Measurements from ENCODE around the gene CDCP2. TPM values are rescaled to one million over a fixed set of nuclear protein-coding genes. Genes with fewer than 3 reads are reported as not detected.

The CDCP2 gene
- total RNA-seq, 6 experiments from 2014 or later: not detected

DNA sequence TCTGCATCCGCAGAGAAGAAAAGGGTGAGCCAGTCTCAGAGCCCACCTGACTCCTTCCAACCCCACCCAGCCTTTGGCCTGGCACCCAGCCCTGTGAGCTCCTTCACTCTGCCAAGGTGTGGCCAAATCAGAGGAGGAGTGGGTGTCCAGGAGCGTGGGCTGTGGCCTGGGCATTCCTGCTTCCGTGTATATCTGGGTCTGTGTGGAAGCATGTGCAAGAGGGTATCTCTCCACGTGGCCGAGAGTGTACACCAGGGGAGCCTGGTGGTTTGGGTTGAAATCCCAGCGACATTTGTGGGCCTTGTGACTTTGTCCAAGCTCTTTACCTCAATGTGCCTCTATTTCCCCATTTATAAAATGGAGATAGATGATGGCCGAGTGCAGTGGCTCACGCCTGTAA is 29.8 kb downstream of the CDCP2 start:
- H3K27ac Mint-ChIP-seq: no peak overlapping the region
- H3K4me3 Mint-ChIP-seq: no peak overlapping the region

DNA sequence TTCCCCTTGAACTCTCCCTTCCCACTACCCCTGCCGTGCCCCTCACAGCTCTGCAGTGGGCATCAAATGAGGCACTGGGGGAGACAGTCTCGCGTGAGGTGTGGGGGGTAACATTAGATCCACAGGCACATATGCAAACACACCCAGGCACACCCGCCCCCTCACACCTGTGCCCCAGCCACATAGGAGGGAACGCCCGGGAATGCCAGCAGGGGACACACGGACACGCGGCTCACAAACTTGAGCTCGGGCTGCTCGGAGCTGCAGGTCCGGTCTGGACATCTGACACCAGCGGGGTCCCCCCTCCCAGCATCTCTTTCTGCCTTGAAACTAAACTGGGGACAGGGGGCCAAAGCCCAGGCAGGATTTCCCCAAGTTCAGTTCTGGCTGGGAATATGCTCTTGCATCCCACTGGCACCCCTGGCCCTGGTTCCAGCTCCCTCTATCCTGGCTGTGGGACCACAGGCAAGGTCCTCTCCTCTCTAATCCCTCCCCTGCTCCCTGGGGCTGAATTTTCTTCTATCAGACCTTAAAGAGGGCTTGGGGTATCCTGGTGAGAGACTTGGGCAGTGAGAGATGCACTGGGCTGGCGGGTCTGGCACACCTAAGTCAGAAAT is 30.6 kb downstream of the CDCP2 start:
- TF ChIP-seq, protein P1, sequence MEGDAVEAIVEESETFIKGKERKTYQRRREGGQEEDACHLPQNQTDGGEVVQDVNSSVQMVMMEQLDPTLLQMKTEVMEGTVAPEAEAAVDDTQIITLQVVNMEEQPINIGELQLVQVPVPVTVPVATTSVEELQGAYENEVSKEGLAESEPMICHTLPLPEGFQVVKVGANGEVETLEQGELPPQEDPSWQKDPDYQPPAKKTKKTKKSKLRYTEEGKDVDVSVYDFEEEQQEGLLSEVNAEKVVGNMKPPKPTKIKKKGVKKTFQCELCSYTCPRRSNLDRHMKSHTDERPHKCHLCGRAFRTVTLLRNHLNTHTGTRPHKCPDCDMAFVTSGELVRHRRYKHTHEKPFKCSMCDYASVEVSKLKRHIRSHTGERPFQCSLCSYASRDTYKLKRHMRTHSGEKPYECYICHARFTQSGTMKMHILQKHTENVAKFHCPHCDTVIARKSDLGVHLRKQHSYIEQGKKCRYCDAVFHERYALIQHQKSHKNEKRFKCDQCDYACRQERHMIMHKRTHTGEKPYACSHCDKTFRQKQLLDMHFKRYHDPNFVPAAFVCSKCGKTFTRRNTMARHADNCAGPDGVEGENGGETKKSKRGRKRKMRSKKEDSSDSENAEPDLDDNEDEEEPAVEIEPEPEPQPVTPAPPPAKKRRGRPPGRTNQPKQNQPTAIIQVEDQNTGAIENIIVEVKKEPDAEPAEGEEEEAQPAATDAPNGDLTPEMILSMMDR (IDR thresholded peaks at IDR 0.05): no peak
- Mint-ChIP-seq H3K27ac (peak overlapping the region; percentile 87; the same call in 1 of the 2 replicates), H3K27me3 (ENCODE audit: insufficient read depth) (peaks cover 3% of the 10 kb centered on the region; the same call in 1 of the 2 replicates), H3K9me3 (no peaks in the 10 kb centered on the region), H3K4me3 (0 out of 2 replicates have a peak overlapping the region, but pooled peaks have one; percentile 20), H3K36me3 (ENCODE audit: low read depth) (no peaks in the 10 kb centered on the region), H3K4me1 (ENCODE audit: low read depth) (no peaks in the 10 kb centered on the region; the same call in 1 of the 2 replicates)
- DNase-seq: no peak

More for the DNA sequence above, 29.8 kb downstream of the CDCP2 start:
- H3K9me3 Mint-ChIP-seq: no peaks in the 10 kb centered on the region
- peaks cover 3% of the 10 kb centered on the region; the same call in 1 of the 2 replicates for H3K27me3 Mint-ChIP-seq (ENCODE audit: insufficient read depth)
- no peaks in the 10 kb centered on the region; the same call in 1 of the 2 replicates for H3K4me1 Mint-ChIP-seq (ENCODE audit: low read depth)
- DNase-seq: no peak
- H3K36me3 Mint-ChIP-seq (ENCODE audit: low read depth): no peaks in the 10 kb centered on the region
- TF ChIP-seq, protein P1 (IDR thresholded peaks at IDR 0.05): no peak

DNA sequence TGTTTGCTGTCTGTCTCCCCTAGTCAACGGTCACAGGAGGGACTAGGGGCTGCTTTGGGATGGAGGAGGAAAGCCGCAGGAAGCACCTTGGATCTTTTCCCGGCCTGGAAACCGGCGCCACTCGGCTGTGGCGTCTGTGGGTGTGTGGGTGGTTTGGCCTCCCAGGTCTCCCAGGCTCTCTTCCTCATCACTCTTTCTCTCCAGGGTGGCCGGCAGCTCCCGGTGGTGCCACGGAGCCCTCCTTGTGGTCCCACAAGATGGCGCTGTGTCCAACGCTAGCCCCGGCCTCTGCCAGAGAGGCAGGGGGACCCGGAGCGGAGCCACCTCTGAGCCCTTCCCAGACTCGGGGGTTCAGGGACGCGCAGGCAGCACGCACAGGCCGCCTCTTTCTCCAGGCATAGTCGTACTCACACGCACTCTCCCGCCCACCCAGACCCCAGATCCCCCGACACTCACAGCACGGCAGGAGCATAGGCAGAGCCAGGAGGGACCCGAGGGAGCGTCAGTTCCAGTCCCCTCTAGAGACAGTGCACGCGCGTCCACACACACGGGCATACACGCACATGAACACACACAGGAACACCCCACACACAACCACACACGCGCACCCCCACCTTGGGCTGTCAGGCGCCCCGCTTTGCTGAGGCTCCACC is 31.2 kb downstream of the CDCP2 start:
- H3K36me3 Mint-ChIP-seq (ENCODE audit: low read depth): no peaks in the 10 kb centered on the region
- H3K9me3 Mint-ChIP-seq: no peaks in the 10 kb centered on the region
- peak overlapping the region; percentile 78; the same call in 1 of the 2 replicates for H3K4me3 Mint-ChIP-seq
- TF ChIP-seq, protein P1 (IDR thresholded peaks at IDR 0.05): peak; percentile 89
- peaks cover 3% of the 10 kb centered on the region; the same call in 1 of the 2 replicates for H3K27me3 Mint-ChIP-seq (ENCODE audit: insufficient read depth)
- H3K27ac Mint-ChIP-seq: peak overlapping the region; percentile 87
- no peaks in the 10 kb centered on the region; the same call in 1 of the 2 replicates for H3K4me1 Mint-ChIP-seq (ENCODE audit: low read depth)
- DNase-seq: peak; percentile 65

DNA sequence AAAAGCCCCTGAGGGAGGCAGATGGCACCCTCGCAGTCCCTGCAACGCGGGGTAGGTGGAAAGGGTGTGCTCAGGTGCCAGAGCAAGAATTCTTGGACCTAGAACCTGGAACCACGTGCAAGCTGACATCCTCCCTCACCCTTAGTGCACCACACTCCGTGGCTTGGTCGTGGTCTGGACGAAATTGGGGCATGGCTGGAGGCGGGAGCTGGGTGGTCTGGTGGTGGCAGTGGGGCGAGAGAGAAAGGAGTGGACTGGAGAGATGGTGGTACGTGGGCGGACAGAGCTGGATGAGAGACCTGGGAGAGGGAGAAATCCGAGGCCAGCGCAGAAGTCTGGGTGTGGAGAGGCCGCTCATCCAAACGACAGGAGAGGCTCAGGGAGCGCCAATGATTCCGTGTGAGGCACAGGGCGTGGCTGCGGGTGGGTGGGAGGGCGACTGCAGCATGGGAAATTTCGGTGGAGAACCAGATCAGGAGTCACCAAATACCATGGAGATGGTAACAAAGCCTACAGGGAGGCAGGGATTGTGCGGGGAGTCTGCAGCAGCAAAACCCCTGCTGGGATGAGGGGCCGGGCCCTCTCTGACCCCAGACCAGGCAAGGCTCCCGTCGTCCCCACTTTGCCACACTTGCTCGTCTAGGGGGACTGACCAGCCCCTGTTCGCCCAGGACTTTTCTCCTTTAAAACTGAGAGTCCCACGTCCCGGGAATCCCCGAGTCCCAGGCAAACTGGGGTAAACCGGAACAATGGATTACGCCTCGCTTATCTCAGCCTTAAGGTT is 31.9 kb downstream of the CDCP2 start:
- TF ChIP-seq, protein P1 (IDR thresholded peaks at IDR 0.05): no peak
- Mint-ChIP-seq H3K9me3 (no peaks in the 10 kb centered on the region), H3K4me3 (peak overlapping the region; percentile 78; the same call in 1 of the 2 replicates), H3K36me3 (ENCODE audit: low read depth) (no peaks in the 10 kb centered on the region), H3K27me3 (ENCODE audit: insufficient read depth) (peaks cover 3% of the 10 kb centered on the region; the same call in 1 of the 2 replicates), H3K27ac (peak overlapping the region; percentile 87), H3K4me1 (ENCODE audit: low read depth) (no peaks in the 10 kb centered on the region; the same call in 1 of the 2 replicates)
- no peak for DNase-seq

DNA sequence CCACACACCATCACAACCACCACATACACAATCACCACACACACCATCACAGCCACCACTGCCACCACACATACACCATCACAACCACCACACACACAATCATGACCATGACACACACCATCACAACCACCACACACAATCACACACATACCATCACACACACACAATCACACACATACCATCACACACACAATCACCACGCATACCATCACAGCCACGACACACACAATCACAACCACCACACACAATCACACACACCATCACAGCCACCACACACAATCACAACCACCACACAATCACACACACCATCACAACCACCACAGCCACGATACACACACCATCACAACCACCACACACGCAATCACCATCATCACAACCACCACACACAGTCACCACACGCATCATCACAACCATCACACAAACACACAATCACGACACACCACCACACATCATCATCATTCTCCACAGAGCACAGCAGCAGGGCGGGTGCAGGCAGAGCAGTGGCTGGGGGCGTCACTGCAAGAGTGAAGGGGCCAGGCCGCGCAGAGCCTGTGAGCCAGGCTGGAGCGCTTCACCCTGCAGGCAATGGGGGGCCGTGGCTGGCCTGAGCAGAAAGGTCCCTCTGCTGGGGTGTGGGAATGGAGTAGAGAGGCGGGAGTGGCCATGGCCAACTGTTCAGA is 32.6 kb downstream of the CDCP2 start:
- Mint-ChIP-seq H3K27me3 (ENCODE audit: insufficient read depth) (peaks cover 3% of the 10 kb centered on the region; the same call in 1 of the 2 replicates), H3K9me3 (no peaks in the 10 kb centered on the region), H3K36me3 (ENCODE audit: low read depth) (no peaks in the 10 kb centered on the region), H3K27ac (no peak overlapping the region), H3K4me1 (ENCODE audit: low read depth) (no peaks in the 10 kb centered on the region; the same call in 1 of the 2 replicates), H3K4me3 (no peak overlapping the region)
- no peak for DNase-seq
- TF ChIP-seq, protein P1 (IDR thresholded peaks at IDR 0.05): no peak
